SU-DHL-6 (cell line): Measurements from ENCODE around the gene NTM.

Experiments used
- H2AFZ ChIP-seq: fragments of 200-600 bp; sonication (generic); 2 replicates; pipeline ENCODE4 v1.6.1; 2014; ENCODE audit warnings: low read depth, mild to moderate bottlenecking, moderate library complexity, mixed read lengths, antibody characterized with exemption, low read length; ENCODE audit not compliant: severe bottlenecking
- H3F3A ChIP-seq: fragments of 200-600 bp; shearing (Covaris generic); 2 replicates; pipeline ENCODE4 v1.6.0; 2016; ENCODE audit warnings: antibody characterized with exemption, mild to moderate bottlenecking; ENCODE audit not compliant: insufficient read depth
- H3K27ac ChIP-seq: fragments of 200-600 bp; sonication (generic); 2 replicates; pipeline ENCODE4 v1.5.1; 2016; ENCODE audit warnings: low read depth, mild to moderate bottlenecking, low read length, moderate library complexity, mixed read lengths
- H3K27me3 ChIP-seq: fragments of 200-600 bp; sonication (generic), shearing (Covaris generic); 2 replicates; pipeline ENCODE4 v1.6.0; 2014; ENCODE audit warnings: mild to moderate bottlenecking, low read length
- H3K36me3 ChIP-seq: fragments of 200-600 bp; sonication (generic); 2 replicates; pipeline ENCODE4 v1.6.1; 2014; ENCODE audit warnings: mild to moderate bottlenecking, low read length, mixed read lengths
- H3K4me2 ChIP-seq: fragments of 300-600, 200-600 bp; shearing (Covaris generic), sonication (generic); 2 replicates; pipeline ENCODE4 v1.6.0; 2014; ENCODE audit warnings: low read length, low read depth, mild to moderate bottlenecking; ENCODE audit not compliant: poor library complexity, severe bottlenecking
- H3K4me3 ChIP-seq: fragments of 200-600 bp; sonication (generic); 2 replicates; pipeline ENCODE4 v1.5.1; 2014; ENCODE audit warnings: antibody characterized with exemption, low read length, mild to moderate bottlenecking, mixed read lengths; ENCODE audit not compliant: insufficient read depth, poor library complexity, severe bottlenecking
- H3K79me2 ChIP-seq: fragments of 200-600 bp; sonication (generic); 2 replicates; pipeline ENCODE4 v1.6.1; 2014; ENCODE audit warnings: mild to moderate bottlenecking, low read length, moderate library complexity; ENCODE audit not compliant: insufficient read depth
- H3K9ac ChIP-seq: fragments of 200-600 bp; sonication (generic); 2 replicates; pipeline ENCODE4 v1.7.0; 2014; ENCODE audit warnings: mild to moderate bottlenecking, low read length
- H3K9me2 ChIP-seq: fragments of 200-600 bp; sonication (generic); replicated peaks from 2 replicates; pipeline ENCODE4 v1.6.1; 2014; ENCODE audit warnings: low read length; ENCODE audit not compliant: insufficient read depth
- H3K9me3 ChIP-seq: fragments of 200-600 bp; sonication (generic); 2 replicates; pipeline ENCODE4 v1.6.1; 2014; ENCODE audit warnings: low read length, mixed read lengths; ENCODE audit not compliant: insufficient read depth
- H4K20me1 ChIP-seq: fragments of 200-600 bp; sonication (generic); 2 replicates; pipeline ENCODE4 v1.6.1; 2014; ENCODE audit warnings: low read depth, mild to moderate bottlenecking, antibody characterized with exemption, low read length, moderate library complexity, mixed read lengths
- EZH2phosphoT487 ChIP-seq: fragments of 200-600 bp; sonication (generic), shearing (Covaris generic); conservative IDR thresholded peaks from 2 replicates; pipeline ENCODE4 v1.6.1; 2018; ENCODE audit warnings: mild to moderate bottlenecking, antibody characterized with exemption, low read length, moderate library complexity, mixed read lengths
- TF ChIP-seq, protein P1 (sequence below): fragments of 200-600 bp; sonication (generic); IDR thresholded peaks from one replicate; pipeline ENCODE4 v1.5.1; 2017; ENCODE audit warnings: antibody characterized with exemption, mild to moderate bottlenecking, low read length, moderate library complexity; ENCODE audit not compliant: insufficient read depth, poor library complexity, severe bottlenecking

Gene NTM

DNA sequence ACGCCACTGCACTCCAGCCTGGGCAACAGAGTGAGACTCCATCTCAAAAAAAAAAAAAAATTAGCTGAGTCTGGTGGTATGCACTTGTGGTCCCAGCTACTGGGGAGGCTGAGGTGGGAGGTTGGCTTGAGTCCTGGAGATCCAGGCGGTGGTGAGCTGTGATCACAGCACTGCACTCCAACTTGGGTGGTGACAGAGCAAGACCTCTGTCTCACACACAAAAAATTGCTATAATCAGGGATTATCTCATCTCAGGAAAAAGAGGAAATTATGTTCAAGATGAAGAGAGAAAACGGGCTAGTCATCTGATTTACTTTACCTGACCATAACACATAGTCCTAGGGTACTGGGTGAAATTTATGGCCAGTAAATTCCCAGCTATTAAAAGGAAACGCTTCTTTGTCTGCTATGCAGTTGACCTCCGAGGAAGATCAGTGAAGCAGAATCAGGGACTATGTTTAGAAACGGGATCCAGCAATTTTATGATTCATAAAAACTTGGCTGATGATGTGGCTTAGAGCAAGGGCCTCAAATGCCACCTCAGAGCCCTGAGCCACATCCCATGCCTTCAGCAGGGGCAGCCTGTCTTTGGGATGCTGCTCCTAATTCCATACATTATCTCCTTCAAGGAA is 386.2 kb downstream of the NTM start:
- Histone ChIP-seq H3F3A (no peaks in the 10 kb centered on the region), H2AFZ (no peak overlapping the region), H3K36me3 (no peaks in the 10 kb centered on the region), H3K9ac (no peak overlapping the region), H3K79me2 (no peaks in the 10 kb centered on the region), H3K4me2 (no peak overlapping the region), H3K27ac (no peak overlapping the region), H3K9me2 (no peaks in the 10 kb centered on the region), H4K20me1 (no peaks in the 10 kb centered on the region), H3K27me3 (no peaks in the 10 kb centered on the region), H3K9me3 (no peaks in the 10 kb centered on the region), H3K4me3 (no peak overlapping the region)
- TF ChIP-seq, protein P1, sequence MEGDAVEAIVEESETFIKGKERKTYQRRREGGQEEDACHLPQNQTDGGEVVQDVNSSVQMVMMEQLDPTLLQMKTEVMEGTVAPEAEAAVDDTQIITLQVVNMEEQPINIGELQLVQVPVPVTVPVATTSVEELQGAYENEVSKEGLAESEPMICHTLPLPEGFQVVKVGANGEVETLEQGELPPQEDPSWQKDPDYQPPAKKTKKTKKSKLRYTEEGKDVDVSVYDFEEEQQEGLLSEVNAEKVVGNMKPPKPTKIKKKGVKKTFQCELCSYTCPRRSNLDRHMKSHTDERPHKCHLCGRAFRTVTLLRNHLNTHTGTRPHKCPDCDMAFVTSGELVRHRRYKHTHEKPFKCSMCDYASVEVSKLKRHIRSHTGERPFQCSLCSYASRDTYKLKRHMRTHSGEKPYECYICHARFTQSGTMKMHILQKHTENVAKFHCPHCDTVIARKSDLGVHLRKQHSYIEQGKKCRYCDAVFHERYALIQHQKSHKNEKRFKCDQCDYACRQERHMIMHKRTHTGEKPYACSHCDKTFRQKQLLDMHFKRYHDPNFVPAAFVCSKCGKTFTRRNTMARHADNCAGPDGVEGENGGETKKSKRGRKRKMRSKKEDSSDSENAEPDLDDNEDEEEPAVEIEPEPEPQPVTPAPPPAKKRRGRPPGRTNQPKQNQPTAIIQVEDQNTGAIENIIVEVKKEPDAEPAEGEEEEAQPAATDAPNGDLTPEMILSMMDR: no peak
- TF ChIP-seq EZH2phosphoT487: no peak

DNA sequence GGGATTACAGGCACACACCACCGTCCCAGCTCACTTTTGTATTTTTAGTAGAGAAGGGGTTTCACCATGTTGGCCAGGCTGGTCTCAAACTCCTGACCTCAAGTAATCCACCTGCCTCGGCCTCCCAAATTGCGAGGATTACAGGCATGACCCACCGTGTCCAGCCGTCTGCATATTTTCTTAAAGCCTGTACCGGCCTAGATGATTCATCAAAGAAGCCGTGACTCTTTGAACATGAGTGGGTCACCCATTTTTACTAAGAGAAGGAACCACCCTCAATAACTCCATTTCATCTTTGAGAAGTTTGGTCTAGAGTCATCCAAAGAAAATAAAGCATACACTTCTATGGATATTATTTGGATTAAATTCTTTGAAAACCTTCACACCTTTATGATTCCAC is 388.3 kb downstream of the NTM start:
- Histone ChIP-seq H3K79me2 (no peaks in the 10 kb centered on the region), H3K36me3 (no peaks in the 10 kb centered on the region), H3F3A (no peaks in the 10 kb centered on the region), H3K27ac (no peak overlapping the region), H3K4me2 (no peak overlapping the region), H3K9me3 (no peaks in the 10 kb centered on the region), H2AFZ (no peak overlapping the region), H3K9ac (no peak overlapping the region), H3K9me2 (no peaks in the 10 kb centered on the region), H3K4me3 (no peak overlapping the region), H4K20me1 (no peaks in the 10 kb centered on the region), H3K27me3 (no peaks in the 10 kb centered on the region)
- TF ChIP-seq EZH2phosphoT487: no peak
- TF ChIP-seq, protein P1: no peak

DNA sequence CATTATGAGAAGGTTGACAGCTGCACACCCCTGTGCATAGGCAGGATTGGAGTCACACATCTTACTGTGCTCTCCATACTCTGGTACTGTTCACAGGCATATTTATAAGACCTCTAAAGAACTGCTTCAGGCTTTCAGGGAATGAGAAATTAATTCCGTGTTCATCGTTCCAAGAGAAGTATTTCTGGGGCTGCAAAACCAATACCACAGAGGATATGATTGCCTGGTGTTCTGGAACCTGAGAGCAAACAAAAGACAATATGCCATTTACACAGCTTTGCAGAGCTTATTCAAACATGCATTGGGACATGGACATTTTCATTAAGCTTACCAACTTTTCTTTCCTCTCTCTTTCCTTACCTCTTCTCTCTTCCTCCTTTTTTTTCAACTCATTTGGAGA is 388.7 kb downstream of the NTM start:
- no peak overlapping the region for H3K4me3 ChIP-seq
- no peaks in the 10 kb centered on the region for H3F3A ChIP-seq
- no peak for TF ChIP-seq EZH2phosphoT487
- TF ChIP-seq, protein P1: no peak

More for the DNA sequence above, 388.7 kb downstream of the NTM start:
- H3K79me2 ChIP-seq: no peaks in the 10 kb centered on the region
- H3K9me2 ChIP-seq: no peaks in the 10 kb centered on the region
- no peaks in the 10 kb centered on the region for H4K20me1 ChIP-seq
- H3K4me2 ChIP-seq: no peak overlapping the region
- H3K27me3 ChIP-seq: no peaks in the 10 kb centered on the region
- no peak overlapping the region for H3K27ac ChIP-seq
- no peak overlapping the region for H3K9ac ChIP-seq
- no peaks in the 10 kb centered on the region for H3K36me3 ChIP-seq
- no peak overlapping the region for H2AFZ ChIP-seq
- no peaks in the 10 kb centered on the region for H3K9me3 ChIP-seq
